Motor neuron (in vitro differentiated cells): ENCODE data around the gene PCGF3. TPM values are rescaled to one million over a fixed set of nuclear protein-coding genes. Genes with fewer than 3 reads are reported as not detected.
"Not testable (repeated sequence)": the region's sequence is repeated elsewhere in the genome, so short reads cannot be mapped to it uniquely, and the experiment has no call there.

Experiments
- ATAC-seq, 8 experiments: fragments of 200-7000 bp; cut with Tn5 transposase; replicated peaks in 6 of 8; 2 replicates each; pipeline ENCODE4 v1.8.0; 2021; ENCODE audit warnings: mild to moderate bottlenecking in 8 of 8, moderate library complexity in 8 of 8
- H3K27ac ChIP-seq, 2 donors: fragments of 250-450 bp; sonication (Bioruptor Pico); 2 replicates each; pipeline ENCODE4 v1.9.0; 2021; ENCODE audit warnings: antibody characterized with exemption in 2 of 2, mild to moderate bottlenecking in 2 of 2, moderate library complexity in 1 of 2
- H3K4me1 ChIP-seq, 2 donors: fragments of 250-450 bp; sonication (Bioruptor Pico); replicated peaks in 1 of 2; 2 replicates each; pipeline ENCODE4 v1.6.1; 2021; ENCODE audit warnings: antibody characterized with exemption in 2 of 2, mild to moderate bottlenecking in 2 of 2, moderate library complexity in 1 of 2
- H3K4me3 ChIP-seq, 5 donors: fragments of 250-450 bp; sonication (Bioruptor Pico); 2 replicates each; pipeline ENCODE4 v1.9.0; 2021; ENCODE audit warnings: antibody characterized with exemption in 5 of 5, mild to moderate bottlenecking in 5 of 5, moderate library complexity in 4 of 5
- WGBS, 10 experiments: fragments of 450-650 bp; shearing (Covaris generic); methylation state at CpG; one replicate each; pipeline ENCODE4 v1.0.0; 2022; 5-methylcytosine and 5-hydroxymethylcytosine counted together
- in situ Hi-C, 9 experiments: fragments of 400-800 bp; cut with MboI; loops; one replicate each; pipeline ENCODE4 v1.15.0; 2021; ENCODE audit warnings: low sequenced_read_pairs in 9 of 9, low pct_unique_long_range_greater_than_20kb in 2 of 9; ENCODE audit not compliant: unreplicated experiment in 9 of 9
- total RNA-seq, 8 experiments: library from RNA; unstranded; fragments of 300-600 nt; gene quantifications; 2 replicates each; pipeline versions ENCODE4 v1.2.3 to v1.2.4, GENCODE V29; 2022

PCGF3 gene
- total RNA-seq, 8 experiments from 2014 or later = 21.8 to 86.9 (median 42.1) TPM

DNA sequence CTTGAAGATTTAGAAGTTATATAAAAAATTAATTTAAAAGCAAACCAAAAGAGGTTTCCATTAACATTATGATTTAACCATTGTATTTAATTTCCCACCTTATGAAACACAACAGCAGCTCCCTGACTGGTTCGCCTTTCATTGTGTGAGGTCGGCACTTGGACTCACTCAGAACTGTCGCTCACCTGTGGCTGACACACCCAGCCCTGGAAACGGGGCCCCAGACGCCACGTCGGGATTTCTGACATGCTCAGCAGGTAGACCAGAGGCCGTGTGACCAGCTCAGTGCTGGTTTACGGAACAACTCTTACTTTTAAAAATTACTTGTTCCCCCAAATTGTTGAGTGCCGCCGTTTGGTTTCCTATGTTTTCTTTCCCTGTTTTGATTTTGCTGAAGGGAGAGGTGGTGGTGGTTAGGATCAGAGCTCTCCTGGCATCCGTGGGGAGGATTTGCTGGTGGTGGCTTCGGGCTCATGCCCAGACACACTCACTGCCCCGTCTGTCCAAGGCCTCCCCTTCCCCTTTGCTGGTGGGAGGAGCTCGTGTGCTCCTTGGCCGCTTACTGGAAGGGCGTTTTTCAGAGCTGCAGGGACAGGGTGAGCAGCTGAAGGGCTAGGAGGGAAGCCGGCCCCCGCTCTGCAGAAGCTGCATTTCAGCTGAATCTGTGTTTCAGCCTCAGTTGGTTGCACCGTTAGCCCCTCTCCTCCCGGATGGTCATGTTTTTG, 61.1 kb downstream of the PCGF3 start:
- Histone ChIP-seq H3K4me3 (no peak overlapping the region), H3K4me1 (no peaks in the 10 kb centered on the region), H3K27ac (no peak overlapping the region)
- 54 to 100% (median 91%) methylated on average over 1 to 14 of the region's 21 CpGs; no CpG with 5 or more reads in 1 of the 10 experiments for WGBS, 10 experiments
- ATAC-seq = peak in 3 of 8 experiments; percentile 20 to 23 (median 21)
- in situ Hi-C loops = no loop called here

DNA sequence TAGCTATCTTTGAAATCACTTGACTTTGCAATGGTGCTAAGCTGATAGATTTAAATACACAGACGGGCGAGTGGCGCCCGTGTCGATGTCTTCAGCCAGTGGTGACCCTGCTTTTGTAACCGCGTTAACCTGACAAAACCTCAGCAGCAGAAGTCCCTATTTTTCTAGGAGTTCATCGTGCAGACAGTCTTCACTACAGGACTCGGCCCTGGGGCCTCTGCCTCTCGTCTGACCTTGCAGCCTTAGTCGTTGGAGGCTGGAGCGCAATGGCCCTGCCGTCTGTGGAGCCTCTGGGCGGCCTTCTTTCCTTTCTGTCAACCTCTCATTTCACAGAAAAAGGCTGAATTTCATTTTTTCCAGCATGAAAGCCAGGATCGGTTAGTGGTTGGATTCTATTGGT, 62.4 kb downstream of the PCGF3 start:
- no peak for ATAC-seq
- no peaks in the 10 kb centered on the region for H3K4me1 ChIP-seq
- 38 to 95% (median 93%) methylated on average over 1 to 15 of the region's 15 CpGs; no CpG with 5 or more reads in 1 of the 10 experiments for WGBS, 10 experiments
- in situ Hi-C loops = no loop called here
- H3K4me3 ChIP-seq = no peak overlapping the region
- no peak overlapping the region for H3K27ac ChIP-seq

DNA sequence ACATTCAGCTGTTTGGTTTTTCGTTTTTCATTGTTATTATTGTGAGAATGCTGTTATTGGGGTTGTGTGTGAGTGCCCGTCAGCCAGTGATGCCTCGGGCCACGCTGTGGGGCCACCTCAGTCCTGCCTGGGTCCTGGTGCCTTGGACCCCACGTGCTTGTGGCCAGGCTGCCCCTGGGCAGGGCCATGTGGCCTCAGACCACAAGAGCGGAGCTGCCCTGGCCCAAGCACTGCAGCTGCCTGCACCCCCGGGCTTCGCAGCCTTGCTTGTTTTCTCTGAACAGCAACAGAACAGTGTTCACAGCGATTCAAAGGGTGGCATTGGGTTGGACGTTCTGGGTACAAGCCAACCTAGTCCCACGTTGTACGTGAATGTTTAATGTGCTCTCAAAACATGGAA, 63.4 kb downstream of the PCGF3 start:
- no peak overlapping the region for H3K27ac ChIP-seq
- peak in 1 of 8 experiments; percentile 4 for ATAC-seq
- H3K4me3 ChIP-seq = no peak overlapping the region
- whole genome bisulfite sequencing, 10 experiments = 81 to 100% (median 90%) methylated on average over 1 to 12 of the region's 12 CpGs; no CpG with 5 or more reads in 4 of the 10 experiments
- H3K4me1 ChIP-seq = no peaks in the 10 kb centered on the region
- in situ Hi-C loops = no loop called here

- Histone ChIP-seq H3K4me3 (no peak overlapping the region), H3K4me1 (no peaks in the 10 kb centered on the region), H3K27ac (no peak overlapping the region)
- 88 to 97% (median 91%) methylated on average over 3 to 9 of the region's 19 CpGs; no CpG with 5 or more reads in 2 of the 10 experiments for WGBS, 10 experiments
- in situ Hi-C loops = no loop called here
- no peak for ATAC-seq
Observed at GRCh38 chr4:769511-769910, 63.9 kb downstream of the PCGF3 start.

DNA sequence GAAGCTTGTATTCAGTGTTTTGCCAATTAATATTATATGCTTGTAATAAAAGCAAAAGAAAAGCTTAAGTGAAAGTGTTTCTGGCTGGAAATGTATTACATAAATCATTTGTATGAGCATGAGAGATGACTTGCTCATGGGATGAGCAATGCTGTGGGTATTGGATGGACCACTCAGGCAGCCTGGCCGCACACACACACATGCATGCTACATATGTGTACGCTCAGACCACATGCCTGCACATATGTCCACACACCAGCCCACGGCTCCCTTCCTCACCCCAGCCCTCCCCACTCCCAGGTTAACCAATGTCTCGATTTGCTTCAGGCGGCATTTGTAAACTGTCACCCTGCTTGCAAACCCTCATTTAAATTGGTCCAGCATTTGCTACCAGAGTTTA, 64.4 kb downstream of the PCGF3 start:
- Histone ChIP-seq H3K4me3 (no peak overlapping the region), H3K4me1 (no peaks in the 10 kb centered on the region), H3K27ac (no peak overlapping the region)
- WGBS, 10 experiments = 82 to 100% (median 98%) methylated on average over 1 to 5 of the region's 5 CpGs; no CpG with 5 or more reads in 4 of the 10 experiments
- in situ Hi-C loops = no loop called here
- ATAC-seq = no peak

GRCh38 chr4:771464-771863, 65.8 kb downstream of the PCGF3 start:
- Histone ChIP-seq H3K27ac (no peak overlapping the region), H3K4me3 (no peak overlapping the region), H3K4me1 (no peaks in the 10 kb centered on the region)
- in situ Hi-C loops = no loop called here
- WGBS, 10 experiments = 58 to 100% (median 70%) methylated on average over 1 to 4 of the region's 6 CpGs; no CpG with 5 or more reads in 3 of the 10 experiments
- peak in 1 of 8 experiments; percentile 3 for ATAC-seq

DNA sequence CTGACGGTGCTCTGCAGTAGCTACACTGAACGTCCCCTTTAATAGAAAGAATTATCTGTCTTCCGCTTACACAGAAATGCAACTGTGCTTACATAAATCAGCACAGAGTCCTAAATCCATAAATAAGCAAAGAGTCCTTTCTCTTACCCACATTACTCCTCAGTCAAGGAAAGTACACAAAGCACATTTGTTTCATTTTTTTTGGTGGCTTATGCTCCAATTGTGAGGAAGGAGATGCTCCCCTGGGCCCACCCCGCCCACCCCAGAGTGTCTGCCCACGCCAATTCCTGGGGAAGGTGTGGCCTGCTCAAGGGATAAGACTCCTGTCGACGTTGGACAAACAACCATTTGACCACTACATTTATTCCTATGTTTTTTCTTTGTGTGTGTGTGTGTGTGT, 66.5 kb downstream of the PCGF3 start:
- H3K27ac ChIP-seq = no peak overlapping the region
- H3K4me1 ChIP-seq = no peaks in the 10 kb centered on the region
- H3K4me3 ChIP-seq = no peak overlapping the region
- peak in 3 of 8 experiments; percentile 8 to 22 (median 13) for ATAC-seq
- in situ Hi-C loops = no loop called here
- 20 to 86% (median 72%) methylated on average over 1 to 6 of the region's 7 CpGs; no CpG with 5 or more reads in 6 of the 10 experiments for WGBS, 10 experiments

DNA sequence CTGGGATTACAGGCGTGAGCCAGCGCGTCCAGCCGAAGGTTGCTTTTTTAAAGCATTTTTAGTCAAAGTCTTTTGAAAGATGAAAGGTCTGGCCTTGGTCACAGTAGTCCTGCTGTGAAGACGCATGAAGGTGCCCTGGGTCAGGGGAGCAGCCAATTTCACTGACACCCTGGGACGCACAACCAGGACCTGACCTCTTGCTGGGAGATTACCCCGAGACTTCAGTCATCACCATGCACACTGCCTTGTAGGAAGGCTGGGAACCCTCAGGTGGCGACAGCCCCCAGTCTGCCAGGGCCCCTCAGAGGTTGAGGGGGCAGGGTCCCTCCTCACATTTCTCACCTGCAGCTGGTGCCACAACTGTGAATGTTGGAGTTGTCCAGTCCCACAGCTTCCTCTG, 67.1 kb downstream of the PCGF3 start:
- Histone ChIP-seq H3K4me3 (no peak overlapping the region), H3K27ac (no peak overlapping the region), H3K4me1 (no peaks in the 10 kb centered on the region)
- WGBS, 10 experiments = 80 to 100% (median 100%) methylated on average over 1 to 3 of the region's 8 CpGs; no CpG with 5 or more reads in 6 of the 10 experiments
- ATAC-seq = peak in 4 of 8 experiments; percentile 7 to 28 (median 14)
- in situ Hi-C loops = no loop called here

DNA sequence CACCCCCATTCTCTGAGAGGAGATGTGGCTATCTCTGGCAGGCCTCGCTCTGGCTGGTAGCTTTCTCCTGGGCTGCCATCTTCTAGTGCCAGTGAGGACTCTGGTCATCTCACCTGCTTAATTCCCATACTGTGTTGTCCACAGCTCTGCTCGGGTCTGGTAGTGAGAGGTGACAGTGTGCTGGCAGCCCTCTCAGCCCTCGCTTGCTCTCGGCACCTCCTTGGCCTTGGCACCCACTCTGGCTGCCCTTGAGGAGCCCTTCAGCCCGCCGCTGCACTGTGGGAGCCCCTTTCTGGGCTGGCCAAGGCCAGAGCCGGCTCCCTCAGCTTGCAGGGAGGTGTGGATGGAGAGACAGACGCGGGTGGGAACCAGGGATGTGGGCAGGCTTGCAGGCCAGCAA, 67.6 kb downstream of the PCGF3 start:
- Histone ChIP-seq H3K4me1 (no peaks in the 10 kb centered on the region), H3K4me3 (no peak overlapping the region), H3K27ac (no peak overlapping the region)
- WGBS, 10 experiments = 90% methylated on average over 2 of the region's 9 CpGs; no CpG with 5 or more reads in 9 of the 10 experiments
- ATAC-seq = peak in 5 of 8 experiments; percentile 5 to 28 (median 11)
- in situ Hi-C loops = no loop called here

DNA sequence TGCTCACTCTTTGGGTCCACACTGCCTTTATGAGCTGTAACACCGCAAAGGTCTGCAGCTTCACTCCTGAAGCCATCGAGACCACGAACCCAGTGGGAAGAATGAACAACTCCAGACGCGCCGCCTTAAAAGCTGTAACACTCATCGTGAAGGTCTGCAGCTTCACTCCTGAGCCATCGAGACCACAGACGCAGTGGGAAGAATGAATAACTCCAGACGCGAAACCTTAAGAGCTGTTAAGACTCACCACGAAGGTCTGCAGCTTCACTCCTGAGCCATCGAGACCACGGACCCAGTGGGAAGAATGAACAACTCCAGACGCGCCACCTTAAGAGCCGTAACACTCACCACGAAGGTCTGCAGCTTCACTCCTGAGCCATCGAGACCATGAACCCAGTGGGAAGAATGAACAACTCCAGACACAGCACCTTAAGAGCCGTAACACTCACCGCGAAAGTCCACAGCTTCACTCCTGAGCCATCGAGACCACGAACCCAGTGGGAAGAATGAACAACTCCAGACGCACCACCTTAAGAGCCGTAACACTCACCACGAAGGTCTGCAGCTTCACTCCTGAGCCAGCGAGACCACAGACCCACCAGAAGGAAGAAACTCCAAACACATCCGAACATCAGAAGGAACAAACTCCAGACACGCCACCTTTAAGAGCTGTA, 68.9 kb downstream of the PCGF3 start:
- in situ Hi-C loops, H3K27ac ChIP-seq, ATAC-seq, H3K4me3 ChIP-seq, H3K4me1 ChIP-seq: not testable (repeated sequence)
- WGBS, 10 experiments = 80 to 100% (median 100%) methylated on average over 1 to 7 of the region's 30 CpGs; no CpG with 5 or more reads in 3 of the 10 experiments

GRCh38 chr4:775485-775884, 69.9 kb downstream of the PCGF3 start:
- in situ Hi-C loops, ATAC-seq, H3K4me1 ChIP-seq, H3K4me3 ChIP-seq, H3K27ac ChIP-seq: not testable (repeated sequence)
- 80 to 100% (median 100%) methylated on average over 1 of the region's 2 CpGs; no CpG with 5 or more reads in 5 of the 10 experiments for WGBS, 10 experiments

- no peak overlapping the region for H3K27ac ChIP-seq
- 67 to 100% (median 95%) methylated on average over 1 to 6 of the region's 9 CpGs; no CpG with 5 or more reads in 4 of the 10 experiments for WGBS, 10 experiments
- ATAC-seq = no peak
- H3K4me3 ChIP-seq = no peak overlapping the region
- H3K4me1 ChIP-seq = peaks cover 9% of the 10 kb centered on the region in 2 donors
- in situ Hi-C loops = no loop called here
Observed at GRCh38 chr4:776743-777441, 71.3 kb downstream of the PCGF3 start.
